Mucosa of descending colon (tissue), 3 donors: ENCODE measurements around the gene OR6B2. TPM values are rescaled to one million over a fixed set of nuclear protein-coding genes. Genes with fewer than 3 reads are reported as not detected.
"Not testable (repeated sequence)": the region's sequence is repeated elsewhere in the genome, so short reads cannot be mapped to it uniquely, and the experiment has no call there.

Experiments
- ATAC-seq: fragments of 200-7000 bp; cut with Tn5 transposase; one replicate; pipeline ENCODE4 v1.9.1; 2020; ENCODE audit warnings: mild to moderate bottlenecking, moderate library complexity
- DNase-seq, 3 donors: peaks; one replicate each; pipeline ENCODE4 v3.0.0-alpha.2; 2020
- H3K36me3 ChIP-seq: fragments of 200-600 bp; one replicate; pipeline ENCODE4 v1.8.0; 2021; ENCODE audit warnings: low read depth, mild to moderate bottlenecking
- H3K4me1 ChIP-seq: fragments of 200-600 bp; one replicate; pipeline ENCODE4 v1.8.0; 2021; ENCODE audit warnings: low read depth, mild to moderate bottlenecking
- H3K4me3 ChIP-seq: fragments of 200-600 bp; one replicate; pipeline ENCODE4 v1.8.0; 2021; ENCODE audit warnings: mild to moderate bottlenecking
- H3K9me3 ChIP-seq: fragments of 200-600 bp; one replicate; pipeline ENCODE4 v1.8.0; 2021; ENCODE audit warnings: mild to moderate bottlenecking
- intact Hi-C, 2 donors: fragments of 100-400 bp; cut with DNase I in 1 of 2; cut with micrococcal nuclease in 1 of 2; formaldehyde crosslinking; loops; one replicate each; pipeline versions ENCODE4 v1.11.0 to v1.11.1; 2022; cut with DNase I, micrococcal nuclease
- total RNA-seq, 3 donors: library from RNA; stranded (reverse); fragmentation: NEBNext Ultra II Directional in 2 of 3; extraction: Animal tissue kit (Norgen Biotek cat#: 25700) in 2 of 3; gene quantifications; one replicate each; pipeline versions ENCODE4 v1.2.1 to v1.2.4, GENCODE V29; 2021 to 2023
- TF ChIP-seq, protein P1 (sequence below): fragments of 200-600 bp; IDR thresholded peaks from one replicate; pipeline ENCODE4 v1.8.0; 2022; ENCODE audit warnings: antibody characterized with exemption, mild to moderate bottlenecking
- donor health status: DM: no; HTN: no; CAD: no; lungs with moderate emphysema.
- donor health status: DM: no; HTN: no; CAD: no.
- donor health status: DM: no; HTN: yes; CAD: no.

The OR6B2 gene
- total RNA-seq, 3 donors from 2014 or later, result not detected

DNA sequence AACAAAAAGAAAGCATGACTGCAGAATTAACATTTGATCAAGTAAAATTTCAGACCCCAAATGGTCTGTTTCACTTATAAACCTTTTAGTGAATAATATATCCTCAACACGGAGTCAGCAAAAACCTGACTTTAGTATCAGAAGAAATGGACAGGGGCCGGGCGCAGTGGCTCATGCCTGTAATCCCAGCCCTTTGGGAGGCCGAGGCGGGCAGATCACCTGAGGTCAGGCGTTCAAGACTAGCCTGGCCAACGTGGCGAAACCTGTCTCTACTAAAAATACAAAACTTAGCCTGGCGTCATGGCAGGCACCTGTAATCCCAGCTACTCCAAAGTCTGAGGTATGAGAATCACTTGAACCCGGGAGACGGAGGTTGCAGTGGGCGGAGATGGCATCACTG is 20.0 kb upstream of the OR6B2 start:
- TF ChIP-seq, protein P1, sequence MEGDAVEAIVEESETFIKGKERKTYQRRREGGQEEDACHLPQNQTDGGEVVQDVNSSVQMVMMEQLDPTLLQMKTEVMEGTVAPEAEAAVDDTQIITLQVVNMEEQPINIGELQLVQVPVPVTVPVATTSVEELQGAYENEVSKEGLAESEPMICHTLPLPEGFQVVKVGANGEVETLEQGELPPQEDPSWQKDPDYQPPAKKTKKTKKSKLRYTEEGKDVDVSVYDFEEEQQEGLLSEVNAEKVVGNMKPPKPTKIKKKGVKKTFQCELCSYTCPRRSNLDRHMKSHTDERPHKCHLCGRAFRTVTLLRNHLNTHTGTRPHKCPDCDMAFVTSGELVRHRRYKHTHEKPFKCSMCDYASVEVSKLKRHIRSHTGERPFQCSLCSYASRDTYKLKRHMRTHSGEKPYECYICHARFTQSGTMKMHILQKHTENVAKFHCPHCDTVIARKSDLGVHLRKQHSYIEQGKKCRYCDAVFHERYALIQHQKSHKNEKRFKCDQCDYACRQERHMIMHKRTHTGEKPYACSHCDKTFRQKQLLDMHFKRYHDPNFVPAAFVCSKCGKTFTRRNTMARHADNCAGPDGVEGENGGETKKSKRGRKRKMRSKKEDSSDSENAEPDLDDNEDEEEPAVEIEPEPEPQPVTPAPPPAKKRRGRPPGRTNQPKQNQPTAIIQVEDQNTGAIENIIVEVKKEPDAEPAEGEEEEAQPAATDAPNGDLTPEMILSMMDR, result no peak
- intact Hi-C loops, result no loop called here

DNA sequence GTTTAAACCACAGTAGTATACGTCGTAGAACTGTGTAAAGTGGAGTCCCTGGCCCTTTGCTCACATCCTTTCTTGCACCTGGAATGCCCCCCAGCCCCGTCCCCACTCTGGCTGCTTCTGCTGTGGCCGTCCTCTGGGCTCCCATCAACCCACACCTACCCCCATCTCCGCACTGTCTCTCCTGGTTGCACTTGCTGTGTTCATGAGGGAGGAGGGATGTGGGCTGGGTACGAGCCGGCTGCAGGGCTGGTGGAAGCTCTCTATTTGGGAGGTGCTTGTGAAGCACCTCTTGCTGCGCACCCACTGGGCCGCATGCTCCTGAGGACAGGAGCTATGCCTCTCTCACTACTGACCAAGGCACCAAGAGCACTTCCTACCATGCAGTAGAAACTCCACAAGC is 18.0 kb upstream of the OR6B2 start:
- intact Hi-C loops, result no loop called here
- ATAC-seq (no peak), DNase-seq (no peak)
- H3K9me3 ChIP-seq, result no peaks in the 10 kb centered on the region
- no peaks in the 10 kb centered on the region for H3K36me3 ChIP-seq
- no peak overlapping the region for H3K4me3 ChIP-seq
- no peaks in the 10 kb centered on the region for H3K4me1 ChIP-seq
- TF ChIP-seq, protein P1, result no peak

More for the DNA sequence above, 20.0 kb upstream of the OR6B2 start:
- no peak for ATAC-seq
- Histone ChIP-seq H3K9me3 (no peaks in the 10 kb centered on the region), H3K36me3 (no peaks in the 10 kb centered on the region), H3K4me3 (no peak overlapping the region), H3K4me1 (no peaks in the 10 kb centered on the region)
- DNase-seq, result no peak

DNA sequence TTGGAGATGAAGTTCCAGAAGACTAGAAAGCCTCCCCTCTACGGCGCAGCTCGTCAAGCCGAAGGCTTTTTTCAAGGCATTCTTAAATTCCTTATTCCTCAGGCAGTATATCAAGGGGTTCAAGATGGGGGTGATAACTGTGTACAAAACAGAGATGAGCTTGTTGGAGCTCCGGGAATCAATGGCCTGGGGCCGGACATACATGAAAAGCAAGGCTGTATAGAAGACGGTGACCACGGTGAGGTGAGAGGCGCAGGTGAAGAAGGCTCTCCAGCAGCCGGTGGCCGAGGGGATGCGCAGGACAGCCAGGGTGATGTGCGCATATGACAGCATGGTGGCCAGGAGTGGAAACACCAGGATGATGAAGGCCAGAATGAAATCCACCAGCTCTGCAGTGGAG is 14.9 kb upstream of the OR6B2 start:
- TF ChIP-seq, protein P1, result no peak
- no peak overlapping the region for H3K4me3 ChIP-seq
- no peaks in the 10 kb centered on the region for H3K9me3 ChIP-seq
- intact Hi-C loops, result no loop called here
- H3K36me3 ChIP-seq, result no peaks in the 10 kb centered on the region
- DNase-seq (no peak), ATAC-seq (no peak)
- H3K4me1 ChIP-seq, result no peaks in the 10 kb centered on the region

DNA sequence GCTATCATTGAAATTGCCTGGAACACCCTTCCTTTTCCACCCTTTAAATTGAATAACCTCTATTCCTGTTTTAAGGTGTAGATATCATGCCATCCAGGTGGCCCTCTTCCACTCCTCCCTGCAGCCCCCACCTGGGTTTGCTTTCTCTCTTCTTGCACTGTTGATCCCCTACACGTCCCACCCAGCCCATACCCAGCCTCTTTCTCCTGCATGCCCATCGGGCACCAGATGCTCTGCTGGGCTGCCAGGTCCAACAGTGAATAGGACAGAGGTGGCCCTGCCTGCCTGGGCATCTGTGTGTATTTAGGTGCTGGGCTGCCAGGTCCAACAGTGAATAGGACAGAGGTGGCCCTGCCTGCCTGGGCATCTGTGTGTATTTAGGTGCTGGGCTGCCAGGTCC is 13.9 kb upstream of the OR6B2 start:
- H3K9me3 ChIP-seq, H3K36me3 ChIP-seq, H3K4me3 ChIP-seq, ATAC-seq, DNase-seq, H3K4me1 ChIP-seq, intact Hi-C loops: not testable (repeated sequence)

DNA sequence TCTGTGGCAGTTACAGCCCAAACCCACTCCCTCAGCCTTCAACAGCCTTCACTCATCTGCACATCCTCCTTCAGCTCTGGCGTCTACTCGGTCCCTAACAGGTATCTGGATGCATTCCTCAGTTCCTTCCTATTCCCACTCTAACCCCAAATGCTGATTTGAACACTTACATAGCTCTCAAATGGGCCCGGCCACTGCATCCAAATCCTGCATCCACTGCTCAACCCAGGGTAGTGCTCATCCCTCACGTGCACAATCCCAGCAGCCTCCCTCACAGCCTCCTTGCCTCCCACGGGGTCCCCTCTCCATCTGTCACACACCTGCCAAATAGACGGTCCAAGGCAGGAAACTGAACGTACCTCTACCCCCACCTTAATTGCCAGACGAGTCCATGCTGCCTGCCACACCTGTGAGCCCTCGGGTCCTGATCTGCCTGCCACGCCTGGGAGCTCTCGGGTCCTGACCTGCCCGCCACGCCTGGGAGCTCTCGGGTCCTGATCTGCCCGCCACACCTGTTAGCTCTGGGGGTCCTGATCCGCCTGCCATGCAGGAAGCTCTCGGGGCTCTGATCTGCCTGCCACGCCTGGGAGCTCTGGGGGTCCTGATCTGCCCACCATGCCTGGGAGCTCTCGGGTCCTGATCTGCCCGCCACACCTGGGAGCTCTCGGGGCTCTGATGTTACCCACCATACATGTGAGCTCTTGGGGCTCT is 13.2 kb upstream of the OR6B2 start:
- TF ChIP-seq, protein P1, result no peak
- intact Hi-C loops, result no loop called here
- DNase-seq (no peak), ATAC-seq (no peak)
- no peaks in the 10 kb centered on the region for H3K36me3 ChIP-seq
- H3K4me1 ChIP-seq, result no peaks in the 10 kb centered on the region
- H3K4me3 ChIP-seq, result no peak overlapping the region
- H3K9me3 ChIP-seq, result no peaks in the 10 kb centered on the region

DNA sequence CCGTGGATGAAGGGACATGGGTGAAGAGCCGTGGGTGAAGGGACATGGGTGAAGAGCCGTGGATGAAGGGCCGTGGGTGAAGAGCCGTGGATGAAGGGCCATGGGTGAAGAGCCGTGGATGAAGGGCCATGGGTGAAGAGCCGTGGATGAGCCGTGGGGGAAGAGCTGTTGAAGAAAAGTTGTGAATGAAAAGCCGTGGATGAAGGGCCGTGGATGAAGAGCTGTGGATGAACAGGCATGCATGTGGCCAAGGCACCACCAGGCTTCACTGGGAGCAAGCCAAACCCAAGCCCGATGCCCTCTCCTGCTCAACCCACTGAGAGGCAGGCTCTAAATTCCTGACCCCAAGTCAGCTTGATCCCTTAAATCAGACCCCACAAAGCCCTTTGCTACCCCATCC is 12.5 kb upstream of the OR6B2 start:
- TF ChIP-seq, protein P1, result no peak
- no peak overlapping the region for H3K4me3 ChIP-seq
- no peaks in the 10 kb centered on the region for H3K9me3 ChIP-seq
- no peaks in the 10 kb centered on the region for H3K4me1 ChIP-seq
- no peaks in the 10 kb centered on the region for H3K36me3 ChIP-seq
- no peak for ATAC-seq
- no peak for DNase-seq
- intact Hi-C loops, result no loop called here
